Measurements from ENCODE around the gene MBOAT1. TPM values are rescaled to one million over a fixed set of nuclear protein-coding genes. Genes with fewer than 3 reads are reported as not detected.

Gene MBOAT1
- total RNA-seq, 1 donor from 2014 or later: 6.4 TPM

GRCh38 chr6:20260360-20260759 lies 48.1 kb upstream of the MBOAT1 start:
- Mint-ChIP-seq H3K4me3 (ENCODE audit: unreplicated experiment) (no peak overlapping the region), H3K27ac (ENCODE audit: unreplicated experiment) (no peak overlapping the region), H3K27me3 (ENCODE audit: low read depth, unreplicated experiment) (no peaks in the 10 kb centered on the region), H3K4me1 (ENCODE audit: low read depth, unreplicated experiment) (no peaks in the 10 kb centered on the region), H3K9me3 (ENCODE audit: unreplicated experiment) (peaks cover 2% of the 10 kb centered on the region), H3K36me3 (ENCODE audit: low read depth, unreplicated experiment) (no peaks in the 10 kb centered on the region)
- Histone ChIP-seq H4K20me1 (ENCODE audit: insufficient read depth, low read length) (no peaks in the 10 kb centered on the region), H3K4me3 (ENCODE audit: insufficient read depth, low read depth, low read length) (no peak overlapping the region), H3K27ac (ENCODE audit: low read depth, low read length) (no peak overlapping the region), H3K27me3 (ENCODE audit: insufficient read depth, low read length) (no peaks in the 10 kb centered on the region), H3K36me3 (ENCODE audit: insufficient read depth, low read length) (no peaks in the 10 kb centered on the region), H3K9ac (ENCODE audit: low read length) (no peak overlapping the region), H3K4me2 (ENCODE audit: low read length) (no peak overlapping the region), H3K4me1 (ENCODE audit: insufficient read depth, low read length) (no peaks in the 10 kb centered on the region), H3K79me2 (ENCODE audit: insufficient read depth, low read length) (no peaks in the 10 kb centered on the region), H3K9me3 (ENCODE audit: insufficient read depth, low read depth, low read length) (no peaks in the 10 kb centered on the region), H2AFZ (ENCODE audit: low read depth, low read length) (no peak overlapping the region)
- no peak for TF ChIP-seq EZH2 (IDR thresholded peaks at IDR 0.05; ENCODE audit: insufficient read depth, low read length)
- TF ChIP-seq CTCF (IDR thresholded peaks at IDR 0.05; ENCODE audit: insufficient read depth, low read depth, low read length): no peak
- FAIRE-seq: no peak
- no peak for DNase-seq (ENCODE audit: low read depth)

- Mint-ChIP-seq H3K9me3 (ENCODE audit: unreplicated experiment) (peaks cover 2% of the 10 kb centered on the region), H3K36me3 (ENCODE audit: low read depth, unreplicated experiment) (no peaks in the 10 kb centered on the region), H3K27ac (ENCODE audit: unreplicated experiment) (no peak overlapping the region), H3K4me3 (ENCODE audit: unreplicated experiment) (no peak overlapping the region), H3K27me3 (ENCODE audit: low read depth, unreplicated experiment) (no peaks in the 10 kb centered on the region), H3K4me1 (ENCODE audit: low read depth, unreplicated experiment) (no peaks in the 10 kb centered on the region)
- Histone ChIP-seq H3K9me3 (ENCODE audit: insufficient read depth, low read depth, low read length) (no peaks in the 10 kb centered on the region), H3K9ac (ENCODE audit: low read length) (no peak overlapping the region), H3K79me2 (ENCODE audit: insufficient read depth, low read length) (no peaks in the 10 kb centered on the region), H3K36me3 (ENCODE audit: insufficient read depth, low read length) (no peaks in the 10 kb centered on the region), H3K4me3 (ENCODE audit: insufficient read depth, low read depth, low read length) (no peak overlapping the region), H4K20me1 (ENCODE audit: insufficient read depth, low read length) (no peaks in the 10 kb centered on the region), H3K27ac (ENCODE audit: low read depth, low read length) (no peak overlapping the region), H2AFZ (ENCODE audit: low read depth, low read length) (no peak overlapping the region), H3K27me3 (ENCODE audit: insufficient read depth, low read length) (no peaks in the 10 kb centered on the region), H3K4me1 (ENCODE audit: insufficient read depth, low read length) (no peaks in the 10 kb centered on the region), H3K4me2 (ENCODE audit: low read length) (no peak overlapping the region)
- FAIRE-seq (no peak), DNase-seq (ENCODE audit: low read depth) (no peak)
- TF ChIP-seq EZH2 (IDR thresholded peaks at IDR 0.05; ENCODE audit: insufficient read depth, low read length) (no peak), CTCF (IDR thresholded peaks at IDR 0.05; ENCODE audit: insufficient read depth, low read depth, low read length) (no peak)
These were observed 47.2 kb upstream of the MBOAT1 start for GRCh38 chr6:20259316-20260049.

- no peak overlapping the region for H3K27ac ChIP-seq (ENCODE audit: low read depth, low read length)
- no peaks in the 10 kb centered on the region for H3K4me1 ChIP-seq (ENCODE audit: insufficient read depth, low read length)
These were observed 43.2 kb upstream of the MBOAT1 start for GRCh38 chr6:20255428-20255827.

More at GRCh38 chr6:20255428-20255827, 43.2 kb upstream of the MBOAT1 start:
- H3K36me3 ChIP-seq (ENCODE audit: insufficient read depth, low read length): no peaks in the 10 kb centered on the region
- H4K20me1 ChIP-seq (ENCODE audit: insufficient read depth, low read length): no peaks in the 10 kb centered on the region
- no peaks in the 10 kb centered on the region for H3K79me2 ChIP-seq (ENCODE audit: insufficient read depth, low read length)
- Mint-ChIP-seq H3K4me1 (ENCODE audit: low read depth, unreplicated experiment) (no peaks in the 10 kb centered on the region), H3K4me3 (ENCODE audit: unreplicated experiment) (no peak overlapping the region), H3K27ac (ENCODE audit: unreplicated experiment) (no peak overlapping the region), H3K9me3 (ENCODE audit: unreplicated experiment) (no peaks in the 10 kb centered on the region), H3K27me3 (ENCODE audit: low read depth, unreplicated experiment) (no peaks in the 10 kb centered on the region), H3K36me3 (ENCODE audit: low read depth, unreplicated experiment) (no peaks in the 10 kb centered on the region)
- H3K27me3 ChIP-seq (ENCODE audit: insufficient read depth, low read length): no peaks in the 10 kb centered on the region
- H3K4me3 ChIP-seq (ENCODE audit: insufficient read depth, low read depth, low read length): no peak overlapping the region
- DNase-seq (ENCODE audit: low read depth) (no peak), FAIRE-seq (no peak)
- no peak overlapping the region for H3K4me2 ChIP-seq (ENCODE audit: low read length)
- no peak overlapping the region for H3K9ac ChIP-seq (ENCODE audit: low read length)
- no peaks in the 10 kb centered on the region for H3K9me3 ChIP-seq (ENCODE audit: insufficient read depth, low read depth, low read length)
- TF ChIP-seq EZH2 (IDR thresholded peaks at IDR 0.05; ENCODE audit: insufficient read depth, low read length): no peak
- TF ChIP-seq CTCF (IDR thresholded peaks at IDR 0.05; ENCODE audit: insufficient read depth, low read depth, low read length): no peak
- no peak overlapping the region for H2AFZ ChIP-seq (ENCODE audit: low read depth, low read length)

Measured in astrocyte (in vitro differentiated cells and primary cell).